LNCAP (cell line): ENCODE measurements around the gene NFU1.

ENCODE experiments used
- TF ChIP-seq, protein P1 (sequence below): fragments of 450-650 bp; IDR thresholded peaks from 2 replicates; pipeline ENCODE4 v1.5.1; 2017; ENCODE audit warnings: mild to moderate bottlenecking

The NFU1 gene

GRCh38 chr2:69462780-69463179 is 25.5 kb upstream of the NFU1 start:
- TF ChIP-seq, protein P1, sequence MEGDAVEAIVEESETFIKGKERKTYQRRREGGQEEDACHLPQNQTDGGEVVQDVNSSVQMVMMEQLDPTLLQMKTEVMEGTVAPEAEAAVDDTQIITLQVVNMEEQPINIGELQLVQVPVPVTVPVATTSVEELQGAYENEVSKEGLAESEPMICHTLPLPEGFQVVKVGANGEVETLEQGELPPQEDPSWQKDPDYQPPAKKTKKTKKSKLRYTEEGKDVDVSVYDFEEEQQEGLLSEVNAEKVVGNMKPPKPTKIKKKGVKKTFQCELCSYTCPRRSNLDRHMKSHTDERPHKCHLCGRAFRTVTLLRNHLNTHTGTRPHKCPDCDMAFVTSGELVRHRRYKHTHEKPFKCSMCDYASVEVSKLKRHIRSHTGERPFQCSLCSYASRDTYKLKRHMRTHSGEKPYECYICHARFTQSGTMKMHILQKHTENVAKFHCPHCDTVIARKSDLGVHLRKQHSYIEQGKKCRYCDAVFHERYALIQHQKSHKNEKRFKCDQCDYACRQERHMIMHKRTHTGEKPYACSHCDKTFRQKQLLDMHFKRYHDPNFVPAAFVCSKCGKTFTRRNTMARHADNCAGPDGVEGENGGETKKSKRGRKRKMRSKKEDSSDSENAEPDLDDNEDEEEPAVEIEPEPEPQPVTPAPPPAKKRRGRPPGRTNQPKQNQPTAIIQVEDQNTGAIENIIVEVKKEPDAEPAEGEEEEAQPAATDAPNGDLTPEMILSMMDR = no peak

DNA sequence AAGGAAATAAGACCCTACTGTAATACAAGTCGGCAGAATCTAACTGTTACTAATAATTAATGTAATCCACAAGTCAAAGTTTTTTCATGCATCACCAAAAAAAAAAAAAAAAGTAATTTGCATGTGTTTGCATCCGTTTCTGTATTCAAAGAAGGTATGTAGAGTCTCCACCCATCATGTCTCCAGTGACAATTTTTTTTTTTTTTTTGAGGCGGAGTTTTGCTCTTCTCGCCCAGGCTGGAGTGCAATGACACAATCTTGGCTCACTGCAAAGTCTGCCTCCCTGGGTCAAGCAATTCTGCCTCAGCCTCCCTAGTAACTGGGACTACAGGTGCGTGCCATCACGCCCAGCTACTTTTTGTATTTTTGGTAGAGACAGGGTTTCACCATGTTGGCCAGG is 24.2 kb upstream of the NFU1 start:
- TF ChIP-seq, protein P1 = no peak

DNA sequence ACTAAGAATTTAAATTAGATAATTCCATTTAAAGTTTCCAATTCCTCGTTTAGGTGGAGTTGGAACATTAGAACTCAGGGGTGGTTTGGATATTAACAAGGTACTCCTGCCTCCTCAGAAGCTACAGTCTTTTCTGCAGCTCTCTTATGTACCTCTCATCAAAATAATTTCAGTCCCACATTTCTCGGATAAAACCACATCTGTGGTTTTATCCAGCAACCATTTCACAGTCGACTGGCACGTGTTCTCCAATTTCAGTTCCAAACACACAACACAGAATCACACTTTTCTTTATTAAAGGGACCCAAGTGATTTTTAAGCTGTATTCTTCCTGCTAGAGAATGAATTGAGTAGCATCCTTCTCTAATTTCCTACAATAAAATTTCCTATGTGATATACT is 22.7 kb upstream of the NFU1 start:
- TF ChIP-seq, protein P1 = no peak

DNA sequence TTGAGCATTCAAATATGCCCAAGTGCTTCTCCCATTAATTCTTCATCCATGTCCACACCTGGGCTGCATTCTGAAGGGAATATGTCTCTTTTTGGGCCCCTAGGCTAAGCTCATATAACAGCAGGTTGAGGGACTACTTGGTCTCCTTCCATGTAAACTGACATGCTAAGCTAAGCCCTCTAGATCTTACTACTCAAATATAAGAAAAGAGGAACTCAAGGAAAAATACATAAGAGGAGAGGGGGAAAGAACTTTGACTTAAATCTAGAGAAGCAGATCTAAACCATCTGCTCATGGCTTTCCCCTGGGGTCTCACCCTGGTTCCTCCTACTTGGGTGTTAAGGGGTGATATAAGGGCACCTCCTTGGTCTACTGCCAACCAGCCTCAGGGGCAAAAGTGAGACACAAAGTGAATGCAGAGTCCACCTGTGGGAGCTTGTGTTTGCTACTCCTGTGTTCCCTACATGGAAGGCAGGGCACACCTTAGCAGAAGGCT is 19.8 kb upstream of the NFU1 start:
- TF ChIP-seq, protein P1 = no peak

- TF ChIP-seq, protein P1 = no peak
These were observed 18.9 kb upstream of the NFU1 start for GRCh38 chr2:69456154-69456553.

DNA sequence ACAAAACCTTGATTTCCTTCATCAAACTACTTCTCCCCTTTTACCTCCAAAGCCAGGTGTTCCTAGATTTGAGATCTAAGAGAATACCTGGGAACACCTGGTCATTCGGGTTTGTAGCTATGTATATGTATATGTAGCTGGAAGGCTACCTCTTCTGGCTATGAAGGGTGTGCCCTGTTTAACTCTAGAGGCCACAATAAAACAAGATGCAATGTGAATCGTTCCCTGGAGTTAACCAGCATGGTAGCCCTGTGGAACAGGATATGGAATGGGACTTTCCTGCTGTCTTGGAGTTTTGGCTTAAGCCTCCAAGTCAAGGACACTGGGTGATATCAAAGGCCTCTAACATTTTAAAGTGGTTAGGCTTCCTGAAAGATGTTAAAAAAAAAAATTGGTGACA is 17.7 kb upstream of the NFU1 start:
- TF ChIP-seq, protein P1 = no peak

- TF ChIP-seq, protein P1 = no peak
These were observed 16.4 kb upstream of the NFU1 start for GRCh38 chr2:69453475-69454129.

DNA sequence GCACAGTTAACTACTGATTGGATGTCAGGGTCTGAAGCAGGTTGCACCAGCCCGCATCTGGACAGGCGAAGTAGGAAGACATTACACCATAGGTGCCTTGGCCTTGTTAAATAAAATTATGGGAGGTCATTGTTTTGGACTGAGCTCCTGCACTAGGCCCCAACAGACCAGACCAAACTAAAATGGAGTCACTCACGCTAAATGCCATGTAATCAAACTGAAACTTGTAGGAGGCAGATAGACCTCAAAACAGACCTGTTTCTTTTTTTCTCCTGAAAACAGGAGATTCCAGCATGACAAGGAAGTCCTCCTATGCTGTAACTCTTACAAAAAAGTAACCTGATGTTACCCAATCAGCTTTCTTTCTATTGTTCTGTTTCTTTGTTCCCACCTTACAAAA is 15.5 kb upstream of the NFU1 start:
- TF ChIP-seq, protein P1 = no peak
